ENCODE measurements around the gene MUC20. TPM values are rescaled to one million over a fixed set of nuclear protein-coding genes. Genes with fewer than 3 reads are reported as not detected.

Gene MUC20
- total and polyA plus RNA-seq, 5 donors = 0.86 to 4.8 (median 1.7) TPM

Small RNA genes within 50 kb of the gene (microRNA-seq; reads per million reads assigned to microRNA genes)
- gene MIR570 = 0 to 0.84 reads per million in 2 donors

Other genes starting within 250 kb of the MUC20 start
- gene PPP1R2, start 177.7 kb upstream of the MUC20 start, total RNA-seq = 10 to 100 TPM; 44.7 to 52.4 (median 46.7) TPM
- 31.1 TPM for gene PPP1R2, start 177.7 kb upstream of the MUC20 start, polyA plus RNA-seq
- 10 to 100 TPM; 31.8 to 45.9 (median 40.8) TPM for gene APOD, start 137.0 kb upstream of the MUC20 start, total RNA-seq
- gene APOD, start 137.0 kb upstream of the MUC20 start, polyA plus RNA-seq = 174 TPM
- under 1 TPM in 1 of 4 donors, not detected in 3; 0.12 TPM for gene MUC4, start 91.0 kb downstream of the MUC20 start, total RNA-seq
- 0.02 TPM for gene MUC4, start 91.0 kb downstream of the MUC20 start, polyA plus RNA-seq
- 100 to 1,000 TPM in 1 of 4 donors, 10 to 100 TPM in 3; 74.7 to 162 (median 84.2) TPM for gene TNK2, start 187.6 kb downstream of the MUC20 start, total RNA-seq
- gene TNK2, start 187.6 kb downstream of the MUC20 start, polyA plus RNA-seq = 40.1 TPM